H9 (cell line): ENCODE results near the gene COPB1. TPM values are rescaled to one million over a fixed set of nuclear protein-coding genes. Genes with fewer than 3 reads are reported as not detected.

ENCODE experiments used
- DNase-seq: peaks from one replicate; pipeline ENCODE4 v3.0.0-alpha.2; 2017
- H2AFZ ChIP-seq: one replicate; pipeline ENCODE4 v1.6.1; 2013; ENCODE audit warnings: mild to moderate bottlenecking, low read length, control low read depth, moderate library complexity
- H2AK5ac ChIP-seq: 2 replicates; pipeline ENCODE4 v1.6.1; 2013; ENCODE audit warnings: low read length, control low read depth, mixed read lengths; ENCODE audit not compliant: insufficient read length
- H2BK120ac ChIP-seq: one replicate; pipeline ENCODE4 v1.6.1; 2013; ENCODE audit warnings: low read depth, mild to moderate bottlenecking, low read length, control low read depth, inconsistent platforms; ENCODE audit not compliant: poor library complexity, severe bottlenecking
- H2BK12ac ChIP-seq: 2 replicates; pipeline ENCODE4 v1.6.1; 2013; ENCODE audit warnings: low read length, control low read depth, mixed read lengths, low read depth; ENCODE audit not compliant: insufficient read length
- H2BK15ac ChIP-seq: 2 replicates; pipeline ENCODE4 v1.6.1; 2013; ENCODE audit warnings: low read depth, low read length, control low read depth
- H2BK20ac ChIP-seq: one replicate; pipeline ENCODE4 v1.6.1; 2013; ENCODE audit warnings: low read depth, mild to moderate bottlenecking, low read length, control low read depth, inconsistent platforms; ENCODE audit not compliant: poor library complexity, severe bottlenecking
- H2BK5ac ChIP-seq: 2 replicates; pipeline ENCODE4 v1.6.1; 2013; ENCODE audit warnings: low read length, control low read depth, mixed read lengths; ENCODE audit not compliant: insufficient read length
- H3K14ac ChIP-seq: 2 replicates; pipeline ENCODE4 v1.6.1; 2013; ENCODE audit warnings: low read length, control low read depth; ENCODE audit not compliant: insufficient read depth
- H3K18ac ChIP-seq: 2 replicates; pipeline ENCODE4 v1.6.1; 2013; ENCODE audit warnings: low read depth, mild to moderate bottlenecking, mixed read lengths, low read length, control low read depth; ENCODE audit not compliant: insufficient read length
- H3K23ac ChIP-seq: 2 replicates; pipeline ENCODE4 v1.6.1; 2013; ENCODE audit warnings: low read length, control low read depth, mixed read lengths, low read depth; ENCODE audit not compliant: insufficient read length
- H3K23me2 ChIP-seq: 2 replicates; pipeline ENCODE4 v1.6.1; 2013; ENCODE audit warnings: low read depth, mild to moderate bottlenecking, mixed read lengths, low read length, control low read depth; ENCODE audit not compliant: insufficient read length, poor library complexity, severe bottlenecking
- H3K27ac ChIP-seq: 2 replicates; pipeline ENCODE4 v1.5.1; 2013; ENCODE audit warnings: low read length, control low read depth, mixed read lengths, low read depth; ENCODE audit not compliant: insufficient read length
- H3K27me3 ChIP-seq: 2 replicates; pipeline ENCODE4 v1.6.1; 2013; ENCODE audit warnings: low read length, control low read depth, inconsistent platforms; ENCODE audit not compliant: insufficient read depth
- H3K4ac ChIP-seq: 2 replicates; pipeline ENCODE4 v1.6.1; 2013; ENCODE audit warnings: low read depth, mild to moderate bottlenecking, control low read depth, inconsistent platforms, low read length, moderate library complexity
- H3K4me1 ChIP-seq: 2 replicates; pipeline ENCODE4 v1.6.1; 2013; ENCODE audit warnings: low read length, control low read depth, inconsistent platforms; ENCODE audit not compliant: insufficient read depth
- H3K4me2 ChIP-seq: 2 replicates; pipeline ENCODE4 v1.6.1; 2013; ENCODE audit warnings: low read length, control low read depth, mixed read lengths; ENCODE audit not compliant: insufficient read length, insufficient read depth
- H3K56ac ChIP-seq: 2 replicates; pipeline ENCODE4 v1.6.1; 2013; ENCODE audit warnings: low read depth, mild to moderate bottlenecking, mixed read lengths, low read length, control low read depth; ENCODE audit not compliant: insufficient read length
- H3K79me1 ChIP-seq: 2 replicates; pipeline ENCODE4 v1.6.1; 2013; ENCODE audit warnings: low read depth, mild to moderate bottlenecking, moderate library complexity, low read length, control low read depth, inconsistent platforms; ENCODE audit not compliant: insufficient read depth, poor library complexity, severe bottlenecking
- H3K79me2 ChIP-seq: 2 replicates; pipeline ENCODE4 v1.6.1; 2013; ENCODE audit warnings: low read length, control low read depth, inconsistent platforms; ENCODE audit not compliant: insufficient read depth
- H3K9ac ChIP-seq: 2 replicates; pipeline ENCODE4 v1.6.1; 2013; ENCODE audit warnings: low read length, control low read depth, mixed read lengths; ENCODE audit not compliant: insufficient read length; ENCODE audit errors: extremely low read depth
- H3K9me3 ChIP-seq: one replicate; pipeline ENCODE4 v1.6.1; 2013; ENCODE audit warnings: low read depth, low read length, inconsistent platforms; ENCODE audit not compliant: control insufficient read depth
- H3T11ph ChIP-seq: one replicate; pipeline ENCODE4 v1.6.1; 2013; ENCODE audit warnings: mild to moderate bottlenecking, low read length, control low read depth, inconsistent platforms
- H4K20me1 ChIP-seq: one replicate; pipeline ENCODE4 v1.6.1; 2013; ENCODE audit not compliant: control insufficient read depth, insufficient read length, insufficient read depth
- H4K5ac ChIP-seq: 2 replicates; pipeline ENCODE4 v1.6.1; 2013; ENCODE audit warnings: low read depth, mild to moderate bottlenecking, mixed read lengths, low read length, control low read depth; ENCODE audit not compliant: insufficient read length
- H4K8ac ChIP-seq: replicated peaks from 2 replicates; pipeline ENCODE4 v1.6.1; 2013; ENCODE audit warnings: low read length, control low read depth, mixed read lengths, low read depth; ENCODE audit not compliant: insufficient read length
- H4K91ac ChIP-seq: 2 replicates; pipeline ENCODE4 v1.6.1; 2013; ENCODE audit warnings: low read depth, mild to moderate bottlenecking, moderate library complexity, mixed read lengths, low read length, control low read depth; ENCODE audit not compliant: insufficient read length
- H3K27ac Mint-ChIP-seq, 3 experiments: 2 replicates in 2 of 3; 3 replicates in 1 of 3; pipeline ENCODE4 v1.8.0; 2020 to 2021; ENCODE audit warnings: mixed read lengths in 3 of 3, mild to moderate bottlenecking in 1 of 3, moderate library complexity in 1 of 3
- H3K27me3 Mint-ChIP-seq: 2 replicates; pipeline ENCODE4 v1.8.0; 2021; ENCODE audit warnings: low read depth, mild to moderate bottlenecking, moderate library complexity, mixed read lengths
- H3K36me3 Mint-ChIP-seq, 3 experiments: 2 replicates in 2 of 3; 3 replicates in 1 of 3; pipeline ENCODE4 v1.8.0; 2020 to 2021; ENCODE audit warnings: low read depth in 3 of 3, mixed read lengths in 3 of 3; ENCODE audit not compliant: insufficient read depth in 1 of 3
- H3K4me1 Mint-ChIP-seq, 2 experiments: 2 replicates each; pipeline ENCODE4 v1.8.0; 2020; ENCODE audit warnings: mixed read lengths in 2 of 2
- H3K4me3 Mint-ChIP-seq, 2 experiments: 2 replicates in 1 of 2; 3 replicates in 1 of 2; pipeline ENCODE4 v1.8.0; 2020 to 2021; ENCODE audit warnings: mild to moderate bottlenecking in 2 of 2, mixed read lengths in 2 of 2, moderate library complexity in 1 of 2
- H3K9me3 Mint-ChIP-seq, 2 experiments: 2 replicates in 1 of 2; 3 replicates in 1 of 2; pipeline ENCODE4 v1.8.0; 2020; ENCODE audit warnings: mild to moderate bottlenecking in 2 of 2, mixed read lengths in 2 of 2, moderate library complexity in 1 of 2
- WGBS: extraction: QIAGEN DNeasy Blood & Tissue Kit; methylation state at CpG from one replicate; pipeline ENCODE4 v1.1.7; 2013; ENCODE audit warnings: missing lambda C conversion rate, low lambda C conversion rate, mixed read lengths; ENCODE audit not compliant: insufficient read length; ENCODE audit errors: extremely low coverage; 5-methylcytosine and 5-hydroxymethylcytosine counted together
- total RNA-seq: library from RNA; stranded (reverse); gene quantifications from 2 replicates; pipeline ENCODE4 v1.2.1, GENCODE V29; 2021
- TF ChIP-seq, protein P1 (sequence below): fragments of 200-600 bp; sonication (generic); conservative IDR thresholded peaks from 3 replicates; pipeline ENCODE4 v1.8.0; 2021; ENCODE audit warnings: antibody characterized with exemption, mild to moderate bottlenecking

Gene COPB1
- total RNA-seq, 1 experiment from 2014 or later: 71.6 TPM

DNA sequence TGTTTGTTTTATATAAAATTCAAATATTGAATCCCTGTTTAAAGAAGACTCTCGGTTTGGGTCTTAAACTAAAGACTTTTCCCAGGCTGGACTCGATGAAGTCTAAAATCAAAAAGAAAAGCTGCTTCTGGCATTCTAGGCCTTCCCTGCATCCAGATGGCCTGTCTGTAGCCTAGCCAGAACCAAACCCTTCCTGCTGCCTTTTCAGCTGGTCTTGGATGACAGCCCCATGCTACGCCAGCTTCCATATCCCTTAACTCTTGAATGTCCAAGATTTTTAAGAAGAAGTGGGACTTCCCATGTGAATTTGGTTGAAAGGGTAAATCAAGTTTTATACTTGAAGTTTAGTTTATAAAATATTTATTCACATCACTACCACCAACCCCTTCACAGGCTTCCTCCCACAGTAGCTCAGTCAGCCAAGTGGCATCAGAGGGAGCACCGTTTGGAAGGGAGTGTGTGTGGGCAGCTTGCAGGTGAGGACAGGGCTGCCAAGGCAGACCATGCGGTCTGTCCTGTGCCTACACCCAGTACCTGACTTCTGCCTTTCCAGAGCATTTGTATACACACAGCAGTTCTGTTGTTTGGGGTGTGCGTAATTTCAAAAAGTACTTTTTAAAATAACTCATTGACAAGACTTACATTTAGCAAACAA lies 38.8 kb upstream of the COPB1 start:
- Histone ChIP-seq H3T11ph (no peak overlapping the region), H2BK5ac (no peak overlapping the region), H3K23ac (no peak overlapping the region), H4K20me1 (no peaks in the 10 kb centered on the region), H3K79me2 (no peaks in the 10 kb centered on the region), H3K4me1 (no peaks in the 10 kb centered on the region; the same call in 1 of the 2 replicates), H4K5ac (no peak overlapping the region), H3K27ac (no peak overlapping the region), H3K56ac (no peak overlapping the region), H2AFZ (no peak overlapping the region), H2BK20ac (no peak overlapping the region), H3K14ac (no peak overlapping the region), H3K27me3 (no peaks in the 10 kb centered on the region), H3K9me3 (no peaks in the 10 kb centered on the region), H4K8ac (no peak overlapping the region), H4K91ac (no peak overlapping the region), H3K23me2 (no peaks in the 10 kb centered on the region), H3K4me2 (no peak overlapping the region), H3K18ac (no peak overlapping the region), H2BK12ac (no peak overlapping the region), H3K4ac (no peak overlapping the region), H2BK120ac (no peak overlapping the region), H3K9ac (no peak overlapping the region), H3K79me1 (no peaks in the 10 kb centered on the region), H2AK5ac (no peak overlapping the region), H2BK15ac (no peak overlapping the region)
- peaks cover 16 to 20% of the 10 kb centered on the region in 2 experiments for H3K4me1 Mint-ChIP-seq
- no peak overlapping the region for H3K27ac Mint-ChIP-seq
- WGBS: no CpG with 5 or more reads among the region's 6 CpGs
- H3K9me3 Mint-ChIP-seq: no peaks in the 10 kb centered on the region
- no peaks in the 10 kb centered on the region for H3K27me3 Mint-ChIP-seq
- H3K36me3 Mint-ChIP-seq: no peaks in the 10 kb centered on the region
- DNase-seq: no peak
- TF ChIP-seq, protein P1, sequence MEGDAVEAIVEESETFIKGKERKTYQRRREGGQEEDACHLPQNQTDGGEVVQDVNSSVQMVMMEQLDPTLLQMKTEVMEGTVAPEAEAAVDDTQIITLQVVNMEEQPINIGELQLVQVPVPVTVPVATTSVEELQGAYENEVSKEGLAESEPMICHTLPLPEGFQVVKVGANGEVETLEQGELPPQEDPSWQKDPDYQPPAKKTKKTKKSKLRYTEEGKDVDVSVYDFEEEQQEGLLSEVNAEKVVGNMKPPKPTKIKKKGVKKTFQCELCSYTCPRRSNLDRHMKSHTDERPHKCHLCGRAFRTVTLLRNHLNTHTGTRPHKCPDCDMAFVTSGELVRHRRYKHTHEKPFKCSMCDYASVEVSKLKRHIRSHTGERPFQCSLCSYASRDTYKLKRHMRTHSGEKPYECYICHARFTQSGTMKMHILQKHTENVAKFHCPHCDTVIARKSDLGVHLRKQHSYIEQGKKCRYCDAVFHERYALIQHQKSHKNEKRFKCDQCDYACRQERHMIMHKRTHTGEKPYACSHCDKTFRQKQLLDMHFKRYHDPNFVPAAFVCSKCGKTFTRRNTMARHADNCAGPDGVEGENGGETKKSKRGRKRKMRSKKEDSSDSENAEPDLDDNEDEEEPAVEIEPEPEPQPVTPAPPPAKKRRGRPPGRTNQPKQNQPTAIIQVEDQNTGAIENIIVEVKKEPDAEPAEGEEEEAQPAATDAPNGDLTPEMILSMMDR: no peak
- no peak overlapping the region for H3K4me3 Mint-ChIP-seq
